Sigmoid colon (tissue), 4 donors: ENCODE measurements around the gene GPLD1.

Experiments
- EP300 ChIP-seq, 4 donors: sonication (generic); formaldehyde crosslinking; IDR thresholded peaks; one replicate each; pipeline ENCODE4 v1.6.1; 2017; ENCODE audit warnings: antibody characterized with exemption in 4 of 4
- POLR2A ChIP-seq, 2 donors: fragments of 450-650 bp; IDR thresholded peaks; one replicate each; pipeline ENCODE4 v1.6.1; 2016; ENCODE audit warnings: antibody characterized with exemption in 2 of 2, mild to moderate bottlenecking in 2 of 2, moderate library complexity in 2 of 2
- POLR2AphosphoS5 ChIP-seq, 4 donors: sonication (generic); formaldehyde crosslinking; IDR thresholded peaks; one replicate each; pipeline ENCODE4 v1.6.1; 2017; ENCODE audit warnings: antibody characterized with exemption in 4 of 4
- TF ChIP-seq, protein P1 (sequence below), 4 experiments: fragments of 450-650 bp in 3 of 4; fragments of 200-600 bp in 1 of 4; IDR thresholded peaks; one replicate each; pipeline ENCODE4 v1.5.1; 2016 to 2019; ENCODE audit warnings: antibody characterized with exemption in 4 of 4, mild to moderate bottlenecking in 3 of 4, moderate library complexity in 2 of 4

DNA sequence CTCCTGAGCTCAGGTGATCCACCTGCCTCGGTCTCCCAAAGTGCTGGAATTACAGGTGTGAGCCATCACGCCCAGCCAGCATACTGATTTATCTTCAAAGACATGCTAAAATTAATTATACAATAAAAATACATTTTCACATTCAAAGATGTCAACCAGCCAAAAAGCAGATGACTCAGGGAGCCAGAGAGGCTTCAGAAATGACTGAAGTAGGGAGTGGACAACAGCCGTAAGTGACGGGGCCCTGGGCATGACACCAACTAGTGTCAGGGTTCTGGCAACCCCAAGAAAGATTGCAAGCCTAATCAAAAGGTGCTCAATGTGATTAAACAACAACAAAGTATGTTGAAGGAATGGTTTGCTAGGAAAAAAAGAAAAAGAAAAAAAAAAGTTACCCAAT, 28.4 kb downstream of the GPLD1 start:
- TF ChIP-seq, protein P1, sequence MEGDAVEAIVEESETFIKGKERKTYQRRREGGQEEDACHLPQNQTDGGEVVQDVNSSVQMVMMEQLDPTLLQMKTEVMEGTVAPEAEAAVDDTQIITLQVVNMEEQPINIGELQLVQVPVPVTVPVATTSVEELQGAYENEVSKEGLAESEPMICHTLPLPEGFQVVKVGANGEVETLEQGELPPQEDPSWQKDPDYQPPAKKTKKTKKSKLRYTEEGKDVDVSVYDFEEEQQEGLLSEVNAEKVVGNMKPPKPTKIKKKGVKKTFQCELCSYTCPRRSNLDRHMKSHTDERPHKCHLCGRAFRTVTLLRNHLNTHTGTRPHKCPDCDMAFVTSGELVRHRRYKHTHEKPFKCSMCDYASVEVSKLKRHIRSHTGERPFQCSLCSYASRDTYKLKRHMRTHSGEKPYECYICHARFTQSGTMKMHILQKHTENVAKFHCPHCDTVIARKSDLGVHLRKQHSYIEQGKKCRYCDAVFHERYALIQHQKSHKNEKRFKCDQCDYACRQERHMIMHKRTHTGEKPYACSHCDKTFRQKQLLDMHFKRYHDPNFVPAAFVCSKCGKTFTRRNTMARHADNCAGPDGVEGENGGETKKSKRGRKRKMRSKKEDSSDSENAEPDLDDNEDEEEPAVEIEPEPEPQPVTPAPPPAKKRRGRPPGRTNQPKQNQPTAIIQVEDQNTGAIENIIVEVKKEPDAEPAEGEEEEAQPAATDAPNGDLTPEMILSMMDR (IDR thresholded peaks at IDR 0.05) = no peak
- TF ChIP-seq EP300 (IDR thresholded peaks at IDR 0.05) (no peak), POLR2AphosphoS5 (IDR thresholded peaks at IDR 0.05) (no peak), POLR2A (IDR thresholded peaks at IDR 0.05) (no peak)
